ENCODE measurements around the gene PUS3.

DNA sequence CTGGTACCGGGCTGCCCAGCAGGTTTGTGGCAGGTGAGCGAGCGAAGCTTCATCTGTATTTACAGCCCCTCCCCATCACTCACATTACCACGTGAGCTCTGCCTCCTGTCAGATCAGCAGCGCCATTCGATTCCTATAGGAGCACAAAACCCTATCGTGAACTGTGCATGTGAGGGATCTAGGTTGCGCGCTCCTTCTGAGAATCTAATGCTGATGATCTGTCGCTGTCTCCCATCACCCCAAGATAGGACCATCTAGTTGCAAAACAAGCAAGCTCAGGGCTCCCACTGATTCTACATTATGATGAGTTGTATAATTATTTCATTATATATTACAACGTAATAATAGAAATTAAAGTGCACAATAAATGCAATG, 27.1 kb upstream of the PUS3 start:
- TF ChIP-seq, protein P1, sequence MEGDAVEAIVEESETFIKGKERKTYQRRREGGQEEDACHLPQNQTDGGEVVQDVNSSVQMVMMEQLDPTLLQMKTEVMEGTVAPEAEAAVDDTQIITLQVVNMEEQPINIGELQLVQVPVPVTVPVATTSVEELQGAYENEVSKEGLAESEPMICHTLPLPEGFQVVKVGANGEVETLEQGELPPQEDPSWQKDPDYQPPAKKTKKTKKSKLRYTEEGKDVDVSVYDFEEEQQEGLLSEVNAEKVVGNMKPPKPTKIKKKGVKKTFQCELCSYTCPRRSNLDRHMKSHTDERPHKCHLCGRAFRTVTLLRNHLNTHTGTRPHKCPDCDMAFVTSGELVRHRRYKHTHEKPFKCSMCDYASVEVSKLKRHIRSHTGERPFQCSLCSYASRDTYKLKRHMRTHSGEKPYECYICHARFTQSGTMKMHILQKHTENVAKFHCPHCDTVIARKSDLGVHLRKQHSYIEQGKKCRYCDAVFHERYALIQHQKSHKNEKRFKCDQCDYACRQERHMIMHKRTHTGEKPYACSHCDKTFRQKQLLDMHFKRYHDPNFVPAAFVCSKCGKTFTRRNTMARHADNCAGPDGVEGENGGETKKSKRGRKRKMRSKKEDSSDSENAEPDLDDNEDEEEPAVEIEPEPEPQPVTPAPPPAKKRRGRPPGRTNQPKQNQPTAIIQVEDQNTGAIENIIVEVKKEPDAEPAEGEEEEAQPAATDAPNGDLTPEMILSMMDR (IDR thresholded peaks at IDR 0.05 in 8 of 11, conservative IDR thresholded peaks at IDR 0.05 in 3 of 11) = no peak
- TF ChIP-seq POLR2A (IDR thresholded peaks at IDR 0.05) = no peak
